GM08714 (cell line): ENCODE data around the gene NPAP1.

Experiments
- H3K4me3 ChIP-seq: fragments of 200-500 bp; sonication (Bioruptor generic); 2 replicates; pipeline ENCODE4 v1.5.1; 2014; ENCODE audit warnings: mild to moderate bottlenecking, low read length, inconsistent platforms
- ZNF274 ChIP-seq: IDR thresholded peaks from 2 replicates; pipeline ENCODE4 v1.6.1; 2012; ENCODE audit warnings: mild to moderate bottlenecking, low read depth, low read length

NPAP1 gene

DNA sequence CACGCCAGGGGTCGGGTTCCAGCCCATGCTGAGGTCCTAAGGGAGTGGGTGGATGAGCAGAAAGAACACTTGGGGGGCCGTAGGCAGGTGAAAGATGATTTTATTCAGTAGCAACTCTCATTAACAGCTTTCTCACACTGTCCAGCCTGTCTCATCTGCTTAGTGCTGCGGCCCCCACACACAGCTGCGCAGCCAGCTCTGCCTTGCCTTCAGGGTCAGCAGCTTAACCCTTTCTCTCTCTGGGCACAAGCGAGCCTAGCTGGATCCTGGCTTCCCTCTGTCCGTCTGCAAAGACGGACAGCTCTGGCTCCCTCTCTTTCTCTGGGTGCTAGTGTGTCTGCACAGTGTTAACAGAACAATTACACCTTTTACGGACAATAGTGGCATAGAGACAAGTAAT, 21.3 kb downstream of the NPAP1 start:
- no peak overlapping the region for H3K4me3 ChIP-seq
- no peak for TF ChIP-seq ZNF274

DNA sequence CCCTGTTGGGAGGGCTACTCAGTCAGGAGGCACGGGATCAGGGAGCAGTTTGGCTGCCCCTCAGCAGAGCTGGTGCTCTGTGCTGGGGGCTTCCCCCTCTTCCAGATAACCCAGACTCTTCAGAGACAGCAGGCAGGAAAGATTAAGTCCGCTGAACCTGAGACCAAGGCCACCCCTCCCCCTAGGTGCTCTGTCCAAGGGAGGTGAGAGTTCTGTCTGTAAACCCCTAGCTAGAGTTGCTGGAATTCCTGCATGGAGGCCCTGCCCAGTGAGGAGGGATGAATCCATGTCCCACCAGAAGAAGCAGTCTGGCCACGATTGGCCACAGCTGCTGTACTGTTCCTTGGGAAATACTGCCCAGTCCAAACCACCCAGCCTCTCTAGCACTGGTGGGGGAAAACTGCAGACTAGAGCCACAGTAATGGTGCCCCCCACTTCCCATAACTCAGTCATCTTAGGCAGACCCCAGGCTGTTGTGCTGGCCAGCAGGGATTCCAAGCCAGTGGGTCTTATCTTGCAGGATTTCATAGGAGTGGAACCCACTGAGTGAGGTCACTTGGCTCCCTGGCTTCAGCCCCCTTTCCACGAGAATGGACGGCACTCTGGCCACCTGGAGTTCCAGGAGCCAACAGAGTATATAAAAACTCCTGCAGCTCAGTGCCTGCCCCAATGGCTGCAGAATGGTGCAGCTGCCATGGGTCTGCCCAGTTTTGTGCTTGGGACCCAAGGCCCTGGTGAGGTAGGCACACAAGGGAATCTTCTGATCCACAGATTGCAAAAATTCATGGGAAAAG, 42.9 kb downstream of the NPAP1 start:
- TF ChIP-seq ZNF274, result no peak
- H3K4me3 ChIP-seq, result no peak overlapping the region

DNA sequence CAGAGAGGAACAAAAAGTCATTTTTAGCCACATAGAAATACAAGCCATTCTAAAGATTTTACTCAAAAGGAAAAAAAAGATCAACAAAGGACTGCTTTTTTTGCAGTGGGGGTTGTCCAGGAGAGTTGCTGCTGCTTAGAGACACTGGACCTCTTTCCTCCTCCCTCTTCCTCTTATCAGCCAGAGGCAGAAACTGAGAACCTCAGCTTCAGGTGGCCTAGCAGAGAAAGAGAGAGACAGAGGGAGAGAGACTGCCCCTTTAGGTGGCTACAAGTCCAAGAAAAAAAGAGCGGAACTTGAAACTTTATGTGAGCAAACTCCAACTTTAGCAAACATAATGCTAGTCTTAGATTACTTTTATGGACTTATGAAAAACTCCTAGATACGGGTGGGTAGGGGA, 54.2 kb downstream of the NPAP1 start:
- H3K4me3 ChIP-seq, result no peak overlapping the region
- no peak for TF ChIP-seq ZNF274
